GM12875 (cell line): ENCODE measurements around the gene TRIO.

ENCODE experiments used
- H3K4me3 ChIP-seq: one replicate; pipeline ENCODE4 v1.5.1; 2011; ENCODE audit warnings: low read depth, low read length, control low read depth
- CTCF ChIP-seq: IDR thresholded peaks from 2 replicates; pipeline ENCODE4 v1.5.1; 2011; ENCODE audit warnings: low read depth, mild to moderate bottlenecking, control low read depth, inconsistent platforms, low read length, moderate library complexity, borderline replicate concordance; ENCODE audit not compliant: insufficient read depth

The TRIO gene

DNA sequence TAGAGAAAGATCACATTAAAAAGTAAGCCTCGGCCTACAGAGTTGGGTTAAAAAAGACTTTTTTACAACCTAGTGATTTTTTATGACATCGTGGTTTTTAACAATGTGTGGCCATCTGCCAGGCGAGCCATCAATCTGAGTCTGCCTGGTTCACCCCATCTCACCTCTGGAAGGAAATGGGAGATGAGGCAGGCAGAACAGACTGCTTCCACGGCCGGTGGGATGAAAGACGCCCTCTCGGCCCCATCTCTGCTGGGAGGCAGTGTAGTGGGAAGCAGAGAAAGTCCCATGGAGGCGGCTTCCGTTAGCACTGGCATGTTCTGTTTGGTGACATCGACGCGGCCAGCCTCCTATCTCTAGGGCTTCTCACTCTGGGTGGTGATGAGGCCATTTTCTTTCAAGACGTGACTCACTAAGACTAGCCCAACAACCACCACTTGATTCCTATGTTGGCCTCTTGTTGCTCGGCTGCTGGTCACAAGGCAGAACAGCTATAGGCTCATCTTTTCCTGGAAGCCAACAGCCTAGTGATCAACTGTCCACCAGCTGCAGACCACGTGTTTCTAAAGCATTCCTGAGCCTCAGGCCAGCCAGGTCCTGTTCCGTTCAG, 306.0 kb downstream of the TRIO start:
- no peak overlapping the region for H3K4me3 ChIP-seq
- no peak for TF ChIP-seq CTCF

GRCh38 chr5:14450018-14450524, 306.9 kb downstream of the TRIO start:
- no peak for TF ChIP-seq CTCF

DNA sequence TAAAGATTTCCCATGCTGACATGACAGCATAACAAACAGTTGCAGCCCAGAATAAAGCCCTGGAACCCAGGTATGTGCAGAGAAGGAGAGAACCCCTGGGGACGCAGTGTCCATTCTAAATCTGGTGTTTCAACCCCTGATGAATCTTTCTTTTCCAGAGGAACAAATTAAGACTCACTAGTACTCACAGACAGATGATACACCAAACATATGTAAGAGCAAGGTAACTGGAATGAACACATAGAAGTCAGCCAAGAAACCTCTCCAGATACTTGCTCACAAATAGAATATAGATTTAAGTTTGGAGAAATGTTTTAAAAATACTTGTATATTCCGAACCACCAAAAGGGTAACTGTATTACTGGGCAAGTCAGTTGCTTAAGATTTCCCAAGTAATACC, 307.6 kb downstream of the TRIO start:
- H3K4me3 ChIP-seq: no peak overlapping the region
- no peak for TF ChIP-seq CTCF

More at GRCh38 chr5:14450018-14450524, 306.9 kb downstream of the TRIO start:
- H3K4me3 ChIP-seq: no peak overlapping the region

DNA sequence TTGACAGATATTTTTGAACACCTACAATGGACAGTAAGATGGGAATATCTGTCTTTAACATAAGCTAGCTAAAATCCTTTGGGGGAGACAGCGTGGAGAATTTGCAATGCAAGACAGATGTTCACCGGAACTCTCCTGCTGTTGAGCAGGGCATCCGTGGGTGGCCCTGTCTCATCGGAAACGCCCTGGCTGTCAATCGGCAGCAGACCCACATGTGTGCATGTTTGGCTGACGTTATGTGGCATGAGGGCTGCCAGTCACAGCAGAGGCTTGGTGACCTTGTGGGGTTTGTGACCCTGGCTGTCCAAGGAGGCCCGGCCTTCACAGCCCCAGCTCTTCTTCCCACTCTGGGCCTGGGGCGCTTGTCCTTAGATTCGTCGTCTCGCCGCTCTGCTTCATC, 308.7 kb downstream of the TRIO start:
- TF ChIP-seq CTCF: no peak
- no peak overlapping the region for H3K4me3 ChIP-seq

DNA sequence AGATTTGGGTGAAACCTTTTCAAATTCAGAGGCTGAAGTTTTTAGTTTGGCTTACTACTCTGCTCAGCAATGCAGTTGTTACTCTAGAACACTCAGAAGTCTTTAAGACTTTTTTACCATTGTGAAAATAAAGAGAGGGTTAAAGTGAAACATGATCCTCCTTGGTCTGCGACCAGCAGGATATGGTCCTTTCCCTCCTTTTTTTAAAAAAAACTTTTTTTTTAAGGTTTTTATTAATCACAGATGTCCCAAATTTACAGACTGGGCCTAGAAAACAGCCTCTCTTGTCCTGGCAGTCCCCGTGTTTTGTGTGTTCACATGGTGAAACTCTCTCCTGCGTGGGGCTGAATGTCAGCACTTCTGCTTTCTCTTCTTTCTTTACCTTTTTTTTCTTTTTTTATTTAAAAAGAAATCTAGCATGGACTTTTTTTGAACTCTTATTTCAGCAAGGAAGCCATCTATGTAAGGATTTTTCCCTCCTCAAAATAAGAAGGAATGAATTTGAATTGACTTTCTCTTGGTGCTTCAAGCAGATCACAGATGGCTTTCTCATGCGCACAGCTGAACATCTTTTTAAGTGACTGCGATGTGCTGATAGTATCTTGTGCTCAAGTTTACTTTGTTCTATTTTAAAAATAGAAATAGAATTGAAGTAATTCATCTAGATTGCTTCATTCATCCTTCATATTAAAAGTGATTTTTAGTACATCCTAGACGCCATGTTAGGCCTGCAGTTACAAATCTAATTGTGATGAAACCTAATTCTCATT, 309.7 kb downstream of the TRIO start:
- H3K4me3 ChIP-seq: no peak overlapping the region
- no peak for TF ChIP-seq CTCF

DNA sequence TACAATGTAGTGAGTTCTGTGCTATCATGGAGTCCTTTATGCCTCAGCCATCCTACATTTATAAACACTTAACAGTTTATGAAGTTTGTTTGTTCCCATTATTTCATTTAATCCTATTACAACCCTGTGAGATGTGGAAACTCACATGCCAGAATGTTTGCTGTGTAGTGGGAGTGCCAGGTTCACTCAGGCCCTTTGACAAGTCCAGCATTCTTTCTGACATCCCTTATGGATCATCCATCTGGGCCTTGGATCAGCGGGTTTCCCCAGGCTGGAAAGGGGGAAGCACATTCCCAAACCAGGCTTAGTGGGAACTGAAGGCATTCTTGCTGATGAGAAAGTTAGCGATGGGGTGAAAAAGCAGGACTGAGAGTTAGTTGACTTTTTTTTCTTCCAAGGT, 310.3 kb downstream of the TRIO start:
- H3K4me3 ChIP-seq: no peak overlapping the region

More for the DNA sequence above, 310.3 kb downstream of the TRIO start:
- TF ChIP-seq CTCF: no peak
